PFSK-1 (cell line): ENCODE data around the gene NAALAD2.

Source experiments
- FOXP2 ChIP-seq: optimal IDR thresholded peaks from 2 replicates; pipeline ENCODE3; 2011; ENCODE audit warnings: borderline replicate concordance, control low read depth, inconsistent platforms; ENCODE audit not compliant: insufficient read depth; ENCODE audit errors: extremely low read length, extremely low read depth
- POLR2AphosphoS5 ChIP-seq: IDR thresholded peaks from 2 replicates; pipeline ENCODE4 v1.6.1; 2012; ENCODE audit warnings: low read depth, mild to moderate bottlenecking, control low read depth, low read length, moderate library complexity
- SIN3A ChIP-seq: IDR thresholded peaks from 2 replicates; pipeline ENCODE4 v1.6.1; 2012; ENCODE audit warnings: mild to moderate bottlenecking, low read length, moderate library complexity, borderline replicate concordance; ENCODE audit not compliant: insufficient read depth
- TAF1 ChIP-seq: IDR thresholded peaks from 2 replicates; pipeline ENCODE4 v1.6.1; 2012; ENCODE audit warnings: low read length, control low read depth, borderline replicate concordance; ENCODE audit not compliant: insufficient read depth
- TF ChIP-seq, protein P1 (sequence below), 2 experiments: IDR thresholded peaks; 2 replicates each; pipeline versions ENCODE4 v1.6.1 to v1.8.0; 2011 to 2012; ENCODE audit warnings: low read depth in 2 of 2, low read length in 2 of 2, control low read depth in 1 of 2, inconsistent platforms in 1 of 2, mild to moderate bottlenecking in 1 of 2, moderate library complexity in 1 of 2; ENCODE audit not compliant: insufficient read depth in 1 of 2

The NAALAD2 gene

GRCh38 chr11:90204407-90204806 lies 69.9 kb downstream of the NAALAD2 start:
- TF ChIP-seq FOXP2, result no peak
- TF ChIP-seq, protein P1, sequence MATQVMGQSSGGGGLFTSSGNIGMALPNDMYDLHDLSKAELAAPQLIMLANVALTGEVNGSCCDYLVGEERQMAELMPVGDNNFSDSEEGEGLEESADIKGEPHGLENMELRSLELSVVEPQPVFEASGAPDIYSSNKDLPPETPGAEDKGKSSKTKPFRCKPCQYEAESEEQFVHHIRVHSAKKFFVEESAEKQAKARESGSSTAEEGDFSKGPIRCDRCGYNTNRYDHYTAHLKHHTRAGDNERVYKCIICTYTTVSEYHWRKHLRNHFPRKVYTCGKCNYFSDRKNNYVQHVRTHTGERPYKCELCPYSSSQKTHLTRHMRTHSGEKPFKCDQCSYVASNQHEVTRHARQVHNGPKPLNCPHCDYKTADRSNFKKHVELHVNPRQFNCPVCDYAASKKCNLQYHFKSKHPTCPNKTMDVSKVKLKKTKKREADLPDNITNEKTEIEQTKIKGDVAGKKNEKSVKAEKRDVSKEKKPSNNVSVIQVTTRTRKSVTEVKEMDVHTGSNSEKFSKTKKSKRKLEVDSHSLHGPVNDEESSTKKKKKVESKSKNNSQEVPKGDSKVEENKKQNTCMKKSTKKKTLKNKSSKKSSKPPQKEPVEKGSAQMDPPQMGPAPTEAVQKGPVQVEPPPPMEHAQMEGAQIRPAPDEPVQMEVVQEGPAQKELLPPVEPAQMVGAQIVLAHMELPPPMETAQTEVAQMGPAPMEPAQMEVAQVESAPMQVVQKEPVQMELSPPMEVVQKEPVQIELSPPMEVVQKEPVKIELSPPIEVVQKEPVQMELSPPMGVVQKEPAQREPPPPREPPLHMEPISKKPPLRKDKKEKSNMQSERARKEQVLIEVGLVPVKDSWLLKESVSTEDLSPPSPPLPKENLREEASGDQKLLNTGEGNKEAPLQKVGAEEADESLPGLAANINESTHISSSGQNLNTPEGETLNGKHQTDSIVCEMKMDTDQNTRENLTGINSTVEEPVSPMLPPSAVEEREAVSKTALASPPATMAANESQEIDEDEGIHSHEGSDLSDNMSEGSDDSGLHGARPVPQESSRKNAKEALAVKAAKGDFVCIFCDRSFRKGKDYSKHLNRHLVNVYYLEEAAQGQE (IDR thresholded peaks at IDR 0.05; ENCODE audit: insufficient read depth in 1 of 2, low read depth in 2 of 2, low read length in 2 of 2), result no peak
- no peak for TF ChIP-seq POLR2AphosphoS5
- no peak for TF ChIP-seq SIN3A
- TF ChIP-seq TAF1, result no peak

DNA sequence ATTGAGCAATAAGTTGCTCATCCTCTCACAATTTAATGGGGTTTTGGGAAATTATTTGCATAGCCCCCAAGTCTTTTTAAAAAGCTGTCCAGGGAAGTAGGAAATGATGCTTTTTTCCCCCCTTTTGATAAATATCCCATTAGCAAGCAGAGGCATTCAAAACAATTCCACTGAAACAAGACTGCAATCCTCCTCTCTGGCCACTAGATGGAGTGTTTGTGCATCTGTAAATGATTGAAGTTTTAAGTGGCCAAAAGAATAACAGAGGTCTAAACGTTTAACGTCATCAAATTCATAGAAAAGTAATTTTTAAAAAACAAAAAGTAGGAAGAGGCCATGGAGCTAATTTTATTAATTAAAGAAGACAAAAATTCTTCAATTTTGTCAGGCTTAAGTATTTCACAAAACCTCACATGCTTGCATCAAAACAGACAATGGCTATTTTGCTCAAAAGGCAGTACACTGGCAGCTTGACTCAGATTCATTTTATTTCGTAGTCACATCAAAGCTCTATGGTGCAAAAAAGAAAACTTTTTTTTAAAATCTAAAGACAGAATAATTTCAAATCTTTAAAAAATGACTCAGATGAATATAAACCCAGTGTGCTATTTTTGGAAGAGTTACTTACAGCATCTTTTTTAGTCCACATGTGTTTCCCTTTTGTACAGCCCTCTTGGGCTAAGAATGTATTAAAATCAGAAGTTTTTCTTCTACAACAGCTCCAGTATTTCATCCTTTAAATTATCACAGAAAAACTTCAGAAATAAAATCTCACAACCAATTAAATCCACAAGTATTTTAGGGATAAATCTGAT lies 70.6 kb downstream of the NAALAD2 start:
- no peak for TF ChIP-seq POLR2AphosphoS5

DNA sequence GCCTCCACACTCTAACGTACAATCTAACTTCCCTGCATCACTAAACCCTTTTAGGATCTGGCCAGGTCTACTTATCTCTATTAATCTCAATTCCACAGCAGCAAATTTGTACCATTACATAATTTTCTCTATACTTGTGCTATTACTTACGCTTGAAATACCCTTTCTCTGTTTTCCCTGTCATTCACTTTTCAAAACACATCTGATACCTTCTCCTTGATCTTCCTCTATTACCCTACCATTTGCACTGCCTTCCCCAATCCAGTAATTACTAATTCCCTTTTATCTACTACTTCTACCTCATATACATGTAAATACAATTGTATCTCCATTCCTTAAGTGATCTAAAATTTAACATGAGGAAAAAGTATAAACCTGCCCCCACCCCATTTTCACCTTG lies 74.4 kb downstream of the NAALAD2 start:
- TF ChIP-seq TAF1 (no peak), FOXP2 (no peak), POLR2AphosphoS5 (no peak), SIN3A (no peak)
- TF ChIP-seq, protein P1 (IDR thresholded peaks at IDR 0.05; ENCODE audit: insufficient read depth in 1 of 2, low read depth in 2 of 2, low read length in 2 of 2), result no peak

DNA sequence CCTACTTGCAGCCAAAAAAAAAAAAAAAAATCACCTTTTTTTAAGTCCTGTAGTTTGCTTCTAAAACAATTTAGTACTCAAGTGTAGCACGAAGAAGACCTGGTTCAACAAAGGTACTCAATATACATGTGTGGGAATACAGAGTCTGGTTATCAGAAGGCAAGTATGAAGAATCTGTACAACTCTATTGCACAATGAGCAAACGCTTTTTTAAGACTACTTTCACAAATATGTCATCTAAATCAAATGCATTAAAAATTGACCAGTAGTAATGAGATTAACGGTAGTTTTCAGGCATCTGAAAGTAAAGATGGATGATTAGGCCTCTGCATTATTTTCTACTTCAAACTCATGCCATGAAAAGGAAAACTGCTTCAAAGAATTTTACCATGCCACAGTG lies 78.9 kb downstream of the NAALAD2 start:
- TF ChIP-seq POLR2AphosphoS5 (no peak), SIN3A (no peak), TAF1 (no peak), FOXP2 (no peak)
- TF ChIP-seq, protein P1 (IDR thresholded peaks at IDR 0.05; ENCODE audit: insufficient read depth in 1 of 2, low read depth in 2 of 2, low read length in 2 of 2), result no peak

DNA sequence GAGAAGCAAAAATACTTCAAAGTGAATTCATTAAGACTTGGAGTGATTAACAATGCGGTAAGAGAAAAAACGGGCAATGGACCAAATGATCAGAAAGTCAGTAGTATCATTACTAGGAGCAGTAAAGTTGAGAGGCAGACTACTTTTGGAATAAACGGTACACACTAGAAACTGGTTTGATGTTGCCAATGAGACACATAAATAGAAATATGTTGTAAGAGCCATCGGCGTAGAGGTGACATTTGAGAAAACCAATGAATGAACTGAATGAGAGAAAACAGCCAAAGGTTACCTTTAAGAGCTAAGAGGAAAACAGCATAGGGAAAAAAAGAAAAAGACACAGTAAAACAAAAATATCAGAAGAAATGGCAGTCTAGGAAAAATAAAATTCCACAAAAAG lies 82.1 kb downstream of the NAALAD2 start:
- TF ChIP-seq, protein P1 (IDR thresholded peaks at IDR 0.05; ENCODE audit: insufficient read depth in 1 of 2, low read depth in 2 of 2, low read length in 2 of 2), result no peak
- TF ChIP-seq TAF1, result no peak
